H9 (cell line): ENCODE measurements around the gene SRC. TPM values are rescaled to one million over a fixed set of nuclear protein-coding genes. Genes with fewer than 3 reads are reported as not detected.

ENCODE experiments used
- DNase-seq: peaks from one replicate; pipeline ENCODE4 v3.0.0-alpha.2; 2017
- H2AFZ ChIP-seq: one replicate; pipeline ENCODE4 v1.6.1; 2013; ENCODE audit warnings: mild to moderate bottlenecking, low read length, control low read depth, moderate library complexity
- H2AK5ac ChIP-seq: 2 replicates; pipeline ENCODE4 v1.6.1; 2013; ENCODE audit warnings: low read length, control low read depth, mixed read lengths; ENCODE audit not compliant: insufficient read length
- H2BK120ac ChIP-seq: one replicate; pipeline ENCODE4 v1.6.1; 2013; ENCODE audit warnings: low read depth, mild to moderate bottlenecking, low read length, control low read depth, inconsistent platforms; ENCODE audit not compliant: poor library complexity, severe bottlenecking
- H2BK12ac ChIP-seq: 2 replicates; pipeline ENCODE4 v1.6.1; 2013; ENCODE audit warnings: low read length, control low read depth, mixed read lengths, low read depth; ENCODE audit not compliant: insufficient read length
- H2BK15ac ChIP-seq: 2 replicates; pipeline ENCODE4 v1.6.1; 2013; ENCODE audit warnings: low read depth, low read length, control low read depth
- H2BK20ac ChIP-seq: one replicate; pipeline ENCODE4 v1.6.1; 2013; ENCODE audit warnings: low read depth, mild to moderate bottlenecking, low read length, control low read depth, inconsistent platforms; ENCODE audit not compliant: poor library complexity, severe bottlenecking
- H2BK5ac ChIP-seq: 2 replicates; pipeline ENCODE4 v1.6.1; 2013; ENCODE audit warnings: low read length, control low read depth, mixed read lengths; ENCODE audit not compliant: insufficient read length
- H3K14ac ChIP-seq: 2 replicates; pipeline ENCODE4 v1.6.1; 2013; ENCODE audit warnings: low read length, control low read depth; ENCODE audit not compliant: insufficient read depth
- H3K18ac ChIP-seq: 2 replicates; pipeline ENCODE4 v1.6.1; 2013; ENCODE audit warnings: low read depth, mild to moderate bottlenecking, mixed read lengths, low read length, control low read depth; ENCODE audit not compliant: insufficient read length
- H3K23ac ChIP-seq: 2 replicates; pipeline ENCODE4 v1.6.1; 2013; ENCODE audit warnings: low read length, control low read depth, mixed read lengths, low read depth; ENCODE audit not compliant: insufficient read length
- H3K23me2 ChIP-seq: 2 replicates; pipeline ENCODE4 v1.6.1; 2013; ENCODE audit warnings: low read depth, mild to moderate bottlenecking, mixed read lengths, low read length, control low read depth; ENCODE audit not compliant: insufficient read length, poor library complexity, severe bottlenecking
- H3K27ac ChIP-seq: 2 replicates; pipeline ENCODE4 v1.5.1; 2013; ENCODE audit warnings: low read length, control low read depth, mixed read lengths, low read depth; ENCODE audit not compliant: insufficient read length
- H3K27me3 ChIP-seq: 2 replicates; pipeline ENCODE4 v1.6.1; 2013; ENCODE audit warnings: low read length, control low read depth, inconsistent platforms; ENCODE audit not compliant: insufficient read depth
- H3K4ac ChIP-seq: 2 replicates; pipeline ENCODE4 v1.6.1; 2013; ENCODE audit warnings: low read depth, mild to moderate bottlenecking, control low read depth, inconsistent platforms, low read length, moderate library complexity
- H3K4me1 ChIP-seq: 2 replicates; pipeline ENCODE4 v1.6.1; 2013; ENCODE audit warnings: low read length, control low read depth, inconsistent platforms; ENCODE audit not compliant: insufficient read depth
- H3K4me2 ChIP-seq: 2 replicates; pipeline ENCODE4 v1.6.1; 2013; ENCODE audit warnings: low read length, control low read depth, mixed read lengths; ENCODE audit not compliant: insufficient read length, insufficient read depth
- H3K56ac ChIP-seq: 2 replicates; pipeline ENCODE4 v1.6.1; 2013; ENCODE audit warnings: low read depth, mild to moderate bottlenecking, mixed read lengths, low read length, control low read depth; ENCODE audit not compliant: insufficient read length
- H3K79me1 ChIP-seq: 2 replicates; pipeline ENCODE4 v1.6.1; 2013; ENCODE audit warnings: low read depth, mild to moderate bottlenecking, moderate library complexity, low read length, control low read depth, inconsistent platforms; ENCODE audit not compliant: insufficient read depth, poor library complexity, severe bottlenecking
- H3K79me2 ChIP-seq: 2 replicates; pipeline ENCODE4 v1.6.1; 2013; ENCODE audit warnings: low read length, control low read depth, inconsistent platforms; ENCODE audit not compliant: insufficient read depth
- H3K9ac ChIP-seq: 2 replicates; pipeline ENCODE4 v1.6.1; 2013; ENCODE audit warnings: low read length, control low read depth, mixed read lengths; ENCODE audit not compliant: insufficient read length; ENCODE audit errors: extremely low read depth
- H3K9me3 ChIP-seq: one replicate; pipeline ENCODE4 v1.6.1; 2013; ENCODE audit warnings: low read depth, low read length, inconsistent platforms; ENCODE audit not compliant: control insufficient read depth
- H3T11ph ChIP-seq: one replicate; pipeline ENCODE4 v1.6.1; 2013; ENCODE audit warnings: mild to moderate bottlenecking, low read length, control low read depth, inconsistent platforms
- H4K20me1 ChIP-seq: one replicate; pipeline ENCODE4 v1.6.1; 2013; ENCODE audit not compliant: control insufficient read depth, insufficient read length, insufficient read depth
- H4K5ac ChIP-seq: 2 replicates; pipeline ENCODE4 v1.6.1; 2013; ENCODE audit warnings: low read depth, mild to moderate bottlenecking, mixed read lengths, low read length, control low read depth; ENCODE audit not compliant: insufficient read length
- H4K8ac ChIP-seq: replicated peaks from 2 replicates; pipeline ENCODE4 v1.6.1; 2013; ENCODE audit warnings: low read length, control low read depth, mixed read lengths, low read depth; ENCODE audit not compliant: insufficient read length
- H4K91ac ChIP-seq: 2 replicates; pipeline ENCODE4 v1.6.1; 2013; ENCODE audit warnings: low read depth, mild to moderate bottlenecking, moderate library complexity, mixed read lengths, low read length, control low read depth; ENCODE audit not compliant: insufficient read length
- H3K27ac Mint-ChIP-seq, 3 experiments: 2 replicates in 2 of 3; 3 replicates in 1 of 3; pipeline ENCODE4 v1.8.0; 2020 to 2021; ENCODE audit warnings: mixed read lengths in 3 of 3, mild to moderate bottlenecking in 1 of 3, moderate library complexity in 1 of 3
- H3K27me3 Mint-ChIP-seq: 2 replicates; pipeline ENCODE4 v1.8.0; 2021; ENCODE audit warnings: low read depth, mild to moderate bottlenecking, moderate library complexity, mixed read lengths
- H3K36me3 Mint-ChIP-seq, 3 experiments: 2 replicates in 2 of 3; 3 replicates in 1 of 3; pipeline ENCODE4 v1.8.0; 2020 to 2021; ENCODE audit warnings: low read depth in 3 of 3, mixed read lengths in 3 of 3; ENCODE audit not compliant: insufficient read depth in 1 of 3
- H3K4me1 Mint-ChIP-seq, 2 experiments: 2 replicates each; pipeline ENCODE4 v1.8.0; 2020; ENCODE audit warnings: mixed read lengths in 2 of 2
- H3K4me3 Mint-ChIP-seq, 2 experiments: 2 replicates in 1 of 2; 3 replicates in 1 of 2; pipeline ENCODE4 v1.8.0; 2020 to 2021; ENCODE audit warnings: mild to moderate bottlenecking in 2 of 2, mixed read lengths in 2 of 2, moderate library complexity in 1 of 2
- H3K9me3 Mint-ChIP-seq, 2 experiments: 2 replicates in 1 of 2; 3 replicates in 1 of 2; pipeline ENCODE4 v1.8.0; 2020; ENCODE audit warnings: mild to moderate bottlenecking in 2 of 2, mixed read lengths in 2 of 2, moderate library complexity in 1 of 2
- CTCF ChIP-seq: fragments of 200-600 bp; sonication (generic); conservative IDR thresholded peaks from 3 replicates; pipeline ENCODE4 v1.8.0; 2021; ENCODE audit warnings: antibody characterized with exemption, mild to moderate bottlenecking
- WGBS: extraction: QIAGEN DNeasy Blood & Tissue Kit; methylation state at CpG from one replicate; pipeline ENCODE4 v1.1.7; 2013; ENCODE audit warnings: missing lambda C conversion rate, low lambda C conversion rate, mixed read lengths; ENCODE audit not compliant: insufficient read length; ENCODE audit errors: extremely low coverage; 5-methylcytosine and 5-hydroxymethylcytosine counted together
- total RNA-seq: library from RNA; stranded (reverse); gene quantifications from 2 replicates; pipeline ENCODE4 v1.2.1, GENCODE V29; 2021

SRC gene
- total RNA-seq, 1 experiment from 2014 or later = 44.5 TPM

DNA sequence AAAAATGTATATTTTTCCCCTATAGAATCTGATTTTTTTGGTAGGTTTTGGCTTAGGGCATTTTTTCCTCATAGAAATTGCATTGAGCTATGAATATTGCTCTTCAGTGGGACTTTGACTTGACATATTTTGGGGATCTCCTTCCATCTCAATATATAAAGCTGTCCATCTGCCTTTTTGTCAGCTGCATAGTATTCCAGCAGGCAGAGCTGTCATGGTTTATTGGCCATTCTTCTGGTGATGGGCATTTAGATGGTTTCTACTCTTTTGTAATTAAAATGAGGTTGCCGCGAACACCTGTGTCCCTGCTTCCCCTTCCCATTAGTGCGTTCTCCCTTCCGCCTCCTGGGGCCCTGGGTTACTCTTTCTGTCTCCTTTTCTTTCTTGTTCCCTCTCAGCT lies 95.1 kb downstream of the SRC start:
- H3K9me3 Mint-ChIP-seq = no peaks in the 10 kb centered on the region
- no peak for TF ChIP-seq CTCF

More for the DNA sequence above, 95.1 kb downstream of the SRC start:
- H4K5ac ChIP-seq = no peak overlapping the region
- no peak overlapping the region for H3K27ac ChIP-seq
- no peaks in the 10 kb centered on the region; the same call in 1 of the 2 replicates for H3K4me1 ChIP-seq
- Mint-ChIP-seq H3K4me1 (peaks cover 22 to 30% of the 10 kb centered on the region in 2 experiments), H3K36me3 (no peaks in the 10 kb centered on the region), H3K27ac (no peak overlapping the region), H3K4me3 (no peak overlapping the region), H3K27me3 (no peaks in the 10 kb centered on the region; the same call in 1 of the 2 replicates)
- no peak overlapping the region for H2BK5ac ChIP-seq
- no peak overlapping the region for H3K14ac ChIP-seq
- H3K4me2 ChIP-seq = no peak overlapping the region
- H2BK15ac ChIP-seq = no peak overlapping the region
- no peak overlapping the region for H3K9ac ChIP-seq
- H3K18ac ChIP-seq = no peak overlapping the region
- no peak overlapping the region for H3K23ac ChIP-seq
- no peak overlapping the region for H2BK120ac ChIP-seq
- no peak overlapping the region for H2BK12ac ChIP-seq
- H4K91ac ChIP-seq = no peak overlapping the region
- no peak overlapping the region for H2BK20ac ChIP-seq
- no peak overlapping the region for H2AK5ac ChIP-seq
- H3K27me3 ChIP-seq = no peaks in the 10 kb centered on the region
- no peak overlapping the region for H3K4ac ChIP-seq
- no peaks in the 10 kb centered on the region for H4K20me1 ChIP-seq
- H4K8ac ChIP-seq = no peak overlapping the region
- DNase-seq = no peak
- H2AFZ ChIP-seq = no peak overlapping the region
- no peaks in the 10 kb centered on the region for H3K9me3 ChIP-seq
- no CpG with 5 or more reads among the region's 4 CpGs for WGBS
- H3K23me2 ChIP-seq = no peaks in the 10 kb centered on the region
- H3K79me2 ChIP-seq = no peaks in the 10 kb centered on the region
- no peak overlapping the region for H3K56ac ChIP-seq
- H3K79me1 ChIP-seq = no peaks in the 10 kb centered on the region
- H3T11ph ChIP-seq = no peak overlapping the region
